ENCODE results near the gene RFT1. TPM values are rescaled to one million over a fixed set of nuclear protein-coding genes. Genes with fewer than 3 reads are reported as not detected.
A peak's percentile ranks its signal among the peaks of the same experiment; 100 is the strongest.

The RFT1 gene
- total RNA-seq, 1 experiment from 2014 or later = 18.0 TPM

DNA sequence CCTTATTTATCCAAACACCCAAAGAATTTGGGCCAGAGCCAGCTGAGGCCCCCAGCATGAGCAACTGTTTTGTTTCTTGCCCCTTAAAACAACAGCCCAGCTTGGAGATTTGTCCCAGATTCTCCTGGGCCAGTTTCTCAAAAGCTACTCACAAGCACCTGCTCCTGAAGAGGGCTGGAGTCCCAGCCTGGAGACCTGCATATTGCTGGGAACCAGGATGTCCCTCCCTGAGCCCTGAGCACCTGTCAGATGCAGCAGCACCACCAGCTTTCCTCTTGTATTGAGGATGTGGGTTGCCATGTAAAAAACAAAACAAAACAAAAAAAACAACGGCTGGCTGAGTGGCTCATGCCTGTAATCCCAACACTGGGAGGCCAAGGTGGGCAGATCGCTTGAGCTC, 7.0 kb upstream of the RFT1 start:
- no peak overlapping the region for H3K4me3 ChIP-seq
- DNase-seq (ENCODE audit: low read depth in 1 of 2, low spot score in 2 of 2) = no peak
- no peak overlapping the region for H3K27ac ChIP-seq
- H3K27me3 ChIP-seq (replicated peaks) = no peaks in the 10 kb centered on the region
- H3K36me3 ChIP-seq = no peaks in the 10 kb centered on the region
- H3K4me1 ChIP-seq (replicated peaks) = peaks cover 4% of the 10 kb centered on the region; the same call in 1 of the 2 replicates
- H3K9me3 ChIP-seq (replicated peaks) = no peaks in the 10 kb centered on the region

GRCh38 chr3:53134631-53135232, 4.5 kb upstream of the RFT1 start:
- peak; percentile 24 to 62 for DNase-seq (ENCODE audit: low read depth in 1 of 2, low spot score in 2 of 2)
- H3K27ac ChIP-seq = no peak overlapping the region
- 0 out of 2 replicates have a peak, but pooled peaks cover 2% of the 10 kb centered on the region for H3K36me3 ChIP-seq
- H3K4me3 ChIP-seq = no peak overlapping the region
- H3K27me3 ChIP-seq (replicated peaks) = no peaks in the 10 kb centered on the region
- H3K9me3 ChIP-seq (replicated peaks) = no peaks in the 10 kb centered on the region
- H3K4me1 ChIP-seq (replicated peaks) = peaks cover 8% of the 10 kb centered on the region

DNA sequence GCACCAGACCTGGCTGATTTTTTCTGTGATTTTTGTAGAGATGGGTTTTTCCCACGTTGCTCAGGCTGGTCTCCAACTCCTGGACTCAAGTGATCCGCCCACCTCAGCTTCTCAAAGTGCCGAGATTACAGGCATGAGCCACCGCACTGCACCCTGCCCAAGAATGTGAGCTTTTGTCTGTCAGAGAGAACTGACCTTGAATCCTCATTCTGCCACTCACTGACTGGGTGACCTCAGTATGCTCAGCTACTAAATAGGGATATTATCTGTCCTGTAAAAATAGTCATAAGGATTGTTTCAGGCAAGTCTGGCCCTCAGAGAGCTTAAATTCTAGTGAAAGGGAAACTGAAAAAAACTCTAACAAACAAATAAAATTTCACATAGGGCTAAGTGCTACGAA, 2.1 kb upstream of the RFT1 start:
- no peak for DNase-seq (ENCODE audit: low read depth in 1 of 2, low spot score in 2 of 2)

GRCh38 chr3:53131096-53131495, 861 bp upstream of the RFT1 start:
- H3K4me1 ChIP-seq (replicated peaks) = peaks cover 8% of the 10 kb centered on the region
- H3K4me3 ChIP-seq = peak overlapping the region; percentile 63
- H3K27ac ChIP-seq = peak overlapping the region; percentile 67
- H3K27me3 ChIP-seq (replicated peaks) = no peaks in the 10 kb centered on the region
- H3K36me3 ChIP-seq = peaks cover 8% of the 10 kb centered on the region; the same call in 1 of the 2 replicates
- H3K9me3 ChIP-seq (replicated peaks) = no peaks in the 10 kb centered on the region
- no peak for DNase-seq (ENCODE audit: low read depth in 1 of 2, low spot score in 2 of 2)

More for the DNA sequence above, 2.1 kb upstream of the RFT1 start:
- H3K9me3 ChIP-seq (replicated peaks) = no peaks in the 10 kb centered on the region
- H3K36me3 ChIP-seq = 0 out of 2 replicates have a peak, but pooled peaks cover 2% of the 10 kb centered on the region
- no peak overlapping the region for H3K4me3 ChIP-seq
- H3K27me3 ChIP-seq (replicated peaks) = no peaks in the 10 kb centered on the region
- H3K27ac ChIP-seq = no peak overlapping the region
- H3K4me1 ChIP-seq (replicated peaks) = peaks cover 8% of the 10 kb centered on the region

GRCh38 chr3:53129344-53129743, 891 bp downstream of the RFT1 start:
- peak overlapping the region; percentile 63 for H3K4me3 ChIP-seq
- no peak overlapping the region for H3K27ac ChIP-seq
- H3K36me3 ChIP-seq = peaks cover 22% of the 10 kb centered on the region

DNA sequence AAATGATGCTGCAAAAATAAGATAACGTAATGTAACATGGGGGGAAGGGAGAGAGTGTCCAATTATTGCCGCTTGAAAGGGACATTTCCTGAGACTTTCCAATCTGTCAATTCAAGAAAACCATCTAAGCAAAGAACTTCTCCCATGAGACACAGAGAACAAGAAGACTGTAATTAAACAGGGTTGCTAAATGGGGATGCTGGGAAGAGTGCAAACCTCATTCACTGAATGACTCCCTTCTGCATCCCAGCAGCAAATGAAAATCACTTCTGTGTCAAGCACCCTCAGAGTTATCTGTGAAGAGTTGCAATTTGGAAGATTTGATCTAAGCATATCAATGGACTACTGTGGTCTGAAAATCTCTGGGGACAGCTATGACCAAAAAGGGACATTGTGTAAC, 3.6 kb downstream of the RFT1 start:
- Histone ChIP-seq H3K27ac (no peak overlapping the region), H3K36me3 (peaks cover 41% of the 10 kb centered on the region), H3K4me3 (no peak overlapping the region), H3K27me3 (replicated peaks) (no peaks in the 10 kb centered on the region), H3K4me1 (replicated peaks) (peaks cover 8% of the 10 kb centered on the region), H3K9me3 (replicated peaks) (no peaks in the 10 kb centered on the region)
- no peak for DNase-seq (ENCODE audit: low read depth in 1 of 2, low spot score in 2 of 2)

More at GRCh38 chr3:53129344-53129743, 891 bp downstream of the RFT1 start:
- Histone ChIP-seq H3K9me3 (replicated peaks) (no peaks in the 10 kb centered on the region), H3K27me3 (replicated peaks) (no peaks in the 10 kb centered on the region), H3K4me1 (replicated peaks) (peaks cover 8% of the 10 kb centered on the region)
- no peak for DNase-seq (ENCODE audit: low read depth in 1 of 2, low spot score in 2 of 2)

DNA sequence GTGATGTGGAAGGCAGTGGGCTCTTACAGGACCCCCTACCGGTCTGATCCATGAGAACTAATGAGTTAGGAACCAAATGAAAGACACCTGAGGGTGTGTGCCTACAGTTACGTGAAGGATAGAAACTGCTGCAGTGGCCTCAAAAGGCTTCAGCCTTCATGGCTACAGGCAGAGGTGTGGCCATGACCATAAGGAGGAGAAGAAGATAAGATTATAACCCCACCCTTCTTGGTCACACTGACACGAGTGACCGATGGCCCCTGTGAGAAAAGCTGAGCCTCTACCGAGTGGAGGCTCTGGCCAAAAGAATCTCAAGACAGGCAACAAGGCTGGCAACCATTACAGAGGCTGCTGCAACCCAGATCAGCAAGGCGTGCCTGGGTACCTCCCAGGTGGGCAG, 6.3 kb downstream of the RFT1 start:
- no peak for DNase-seq (ENCODE audit: low read depth in 1 of 2, low spot score in 2 of 2)
- Histone ChIP-seq H3K27ac (no peak overlapping the region), H3K4me1 (replicated peaks) (no peaks in the 10 kb centered on the region), H3K9me3 (replicated peaks) (no peaks in the 10 kb centered on the region), H3K4me3 (no peak overlapping the region), H3K36me3 (peaks cover 60% of the 10 kb centered on the region), H3K27me3 (replicated peaks) (no peaks in the 10 kb centered on the region)

- Histone ChIP-seq H3K4me3 (no peak overlapping the region), H3K27ac (no peak overlapping the region), H3K4me1 (replicated peaks) (no peaks in the 10 kb centered on the region), H3K9me3 (replicated peaks) (no peaks in the 10 kb centered on the region), H3K36me3 (peaks cover 64% of the 10 kb centered on the region), H3K27me3 (replicated peaks) (no peaks in the 10 kb centered on the region)
- no peak for DNase-seq (ENCODE audit: low read depth in 1 of 2, low spot score in 2 of 2)
Measured at GRCh38 chr3:53123510-53123909, 6.7 kb downstream of the RFT1 start.

DNA sequence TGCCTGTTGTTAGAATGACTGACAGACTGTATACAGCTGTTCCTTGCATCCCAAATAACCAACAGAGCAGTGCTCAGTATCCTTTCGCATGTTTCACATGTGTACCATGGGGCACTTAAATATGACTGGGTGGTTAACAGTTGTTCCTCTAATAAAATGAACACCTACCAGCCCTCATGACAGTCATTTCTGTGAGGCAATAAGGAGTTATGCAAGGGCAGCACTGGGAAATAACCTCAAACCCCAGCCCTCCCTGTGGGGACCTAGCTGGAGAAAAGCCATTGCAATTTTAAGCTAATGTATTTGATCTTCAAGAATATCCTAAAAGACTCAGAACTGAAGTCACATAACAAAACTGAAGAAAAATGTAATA, 7.3 kb downstream of the RFT1 start:
- Histone ChIP-seq H3K36me3 (peaks cover 70% of the 10 kb centered on the region), H3K4me1 (replicated peaks) (no peaks in the 10 kb centered on the region), H3K27ac (no peak overlapping the region), H3K4me3 (no peak overlapping the region), H3K9me3 (replicated peaks) (no peaks in the 10 kb centered on the region), H3K27me3 (replicated peaks) (no peaks in the 10 kb centered on the region)
- DNase-seq (ENCODE audit: low read depth in 1 of 2, low spot score in 2 of 2) = no peak

GRCh38 chr3:53122255-53122932, 7.8 kb downstream of the RFT1 start:
- H3K9me3 ChIP-seq (replicated peaks) = no peaks in the 10 kb centered on the region
- H3K36me3 ChIP-seq = peaks cover 75% of the 10 kb centered on the region
- no peak overlapping the region for H3K27ac ChIP-seq
- H3K4me1 ChIP-seq (replicated peaks) = no peaks in the 10 kb centered on the region
- no peak overlapping the region for H3K4me3 ChIP-seq
- DNase-seq (ENCODE audit: low read depth in 1 of 2, low spot score in 2 of 2) = no peak
- no peaks in the 10 kb centered on the region for H3K27me3 ChIP-seq (replicated peaks)

DNA sequence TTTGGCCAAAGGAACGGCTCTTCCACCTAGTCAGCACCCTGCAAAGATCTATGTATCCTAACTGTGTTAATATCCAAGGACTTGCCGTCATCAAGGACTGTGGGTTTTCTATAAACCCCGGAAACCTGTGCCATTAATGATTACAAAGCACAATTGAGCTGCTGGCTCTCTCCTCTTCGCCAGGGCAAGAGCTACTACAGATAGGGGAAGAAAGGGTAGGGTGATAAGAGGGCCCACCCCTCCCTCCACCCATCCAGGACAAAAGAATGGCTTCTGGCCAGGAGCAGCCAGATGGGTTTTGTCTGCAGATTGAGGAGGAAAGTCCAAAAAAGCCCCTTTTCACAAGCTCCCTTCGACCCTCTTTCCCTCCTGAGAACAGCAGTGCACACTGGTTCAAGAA, 9.9 kb downstream of the RFT1 start:
- H3K27ac ChIP-seq = no peak overlapping the region
- H3K4me3 ChIP-seq = no peak overlapping the region
- DNase-seq (ENCODE audit: low read depth in 1 of 2, low spot score in 2 of 2) = no peak
- H3K4me1 ChIP-seq (replicated peaks) = no peaks in the 10 kb centered on the region
- no peaks in the 10 kb centered on the region for H3K27me3 ChIP-seq (replicated peaks)
- no peaks in the 10 kb centered on the region for H3K9me3 ChIP-seq (replicated peaks)
- peaks cover 71% of the 10 kb centered on the region for H3K36me3 ChIP-seq

- no peaks in the 10 kb centered on the region for H3K27me3 ChIP-seq (replicated peaks)
- peaks cover 56% of the 10 kb centered on the region for H3K36me3 ChIP-seq
- H3K9me3 ChIP-seq (replicated peaks) = no peaks in the 10 kb centered on the region
- no peak overlapping the region for H3K4me3 ChIP-seq
- H3K27ac ChIP-seq = no peak overlapping the region
- DNase-seq (ENCODE audit: low read depth in 1 of 2, low spot score in 2 of 2) = no peak
- H3K4me1 ChIP-seq (replicated peaks) = no peaks in the 10 kb centered on the region
Measured at GRCh38 chr3:53116956-53117355, 13.3 kb downstream of the RFT1 start.

DNA sequence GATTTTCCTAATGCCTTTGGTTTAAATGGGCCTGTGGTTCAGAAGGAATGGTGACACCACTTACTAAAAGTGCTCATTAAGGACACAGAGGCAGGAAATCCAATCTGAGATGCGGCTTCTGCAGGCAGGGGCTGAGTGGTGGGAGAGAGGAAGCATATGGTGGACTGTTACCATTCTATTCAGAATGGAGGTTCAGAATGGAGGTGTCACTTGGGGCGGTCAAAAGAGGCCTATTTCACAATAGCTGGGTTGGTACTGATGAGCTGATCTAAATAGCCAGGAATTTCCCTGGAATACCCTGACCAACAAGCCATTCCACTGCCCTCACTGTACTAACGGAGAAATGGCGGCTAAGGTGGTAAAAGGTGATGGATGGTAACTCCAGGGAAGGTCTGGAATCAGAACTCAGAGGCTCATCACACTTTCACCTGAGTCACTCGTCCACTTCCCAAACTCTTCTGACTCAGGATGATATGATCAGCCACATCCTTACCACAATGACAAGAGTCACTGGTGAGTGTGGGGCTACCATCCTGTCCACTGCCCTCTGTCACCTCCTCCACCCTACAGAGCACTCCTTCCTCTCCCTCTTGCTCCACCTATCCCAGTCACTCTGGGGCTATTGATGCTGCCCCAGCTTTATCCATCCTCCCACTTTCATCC, 15.7 kb downstream of the RFT1 start:
- Histone ChIP-seq H3K4me1 (replicated peaks) (peaks cover under 1% of the 10 kb centered on the region; the same call in 1 of the 2 replicates), H3K27ac (no peak overlapping the region), H3K27me3 (replicated peaks) (no peaks in the 10 kb centered on the region), H3K36me3 (peaks cover 50% of the 10 kb centered on the region), H3K9me3 (replicated peaks) (no peaks in the 10 kb centered on the region), H3K4me3 (no peak overlapping the region)
- no peak for DNase-seq (ENCODE audit: low read depth in 1 of 2, low spot score in 2 of 2)

GRCh38 chr3:53114011-53114400, 16.2 kb downstream of the RFT1 start:
- H3K27ac ChIP-seq = no peak overlapping the region
- H3K36me3 ChIP-seq = peaks cover 53% of the 10 kb centered on the region
- no peaks in the 10 kb centered on the region for H3K27me3 ChIP-seq (replicated peaks)
- peak; percentile 62 to 71 for DNase-seq (ENCODE audit: low read depth in 1 of 2, low spot score in 2 of 2)
- H3K9me3 ChIP-seq (replicated peaks) = no peaks in the 10 kb centered on the region
- peaks cover 3% of the 10 kb centered on the region; the same call in 1 of the 2 replicates for H3K4me1 ChIP-seq (replicated peaks)
- H3K4me3 ChIP-seq = no peak overlapping the region

All from SJSA1 (cell line).